Effector CD4-positive, alpha-beta T cell (primary cell): Measurements from ENCODE around the gene CTU1.

Source experiments
- DNase-seq: peaks from one replicate; pipeline ENCODE4 v3.0.0-alpha.2; 2020

The CTU1 gene

GRCh38 chr19:51102991-51103390, 5.2 kb downstream of the CTU1 start:
- no peak for DNase-seq

DNA sequence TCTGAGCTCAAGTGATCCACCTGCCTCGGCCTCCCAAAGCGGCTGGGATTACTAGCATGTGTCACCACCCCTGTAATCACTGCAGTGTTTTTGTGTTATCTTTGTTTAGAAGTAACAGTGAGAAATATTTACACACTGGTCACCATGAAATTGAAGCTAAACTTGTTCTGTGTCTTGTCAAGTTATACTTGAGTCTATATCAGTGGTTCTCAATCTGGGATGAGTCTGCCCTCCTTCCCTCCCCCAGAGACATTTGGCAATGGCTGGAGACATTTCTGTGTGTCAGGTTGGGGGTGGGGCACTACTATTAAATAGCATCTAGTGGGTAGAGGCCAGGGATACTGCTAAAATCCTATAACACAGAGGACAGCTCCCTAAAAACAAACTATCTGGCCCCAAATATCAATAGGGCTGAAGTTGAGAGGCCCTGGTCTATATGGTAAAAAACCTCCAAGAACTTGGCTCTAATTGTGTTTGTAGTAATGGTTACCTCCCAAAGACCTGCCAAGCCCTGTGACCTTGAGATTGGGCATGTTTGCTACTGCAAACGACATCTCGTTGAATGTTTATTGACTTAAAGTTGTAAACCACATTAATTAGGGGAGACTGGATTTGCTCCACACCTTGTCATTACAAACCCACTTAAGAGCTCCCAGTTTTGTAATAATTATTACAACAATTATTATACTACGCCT, 6.9 kb downstream of the CTU1 start:
- DNase-seq: no peak

DNA sequence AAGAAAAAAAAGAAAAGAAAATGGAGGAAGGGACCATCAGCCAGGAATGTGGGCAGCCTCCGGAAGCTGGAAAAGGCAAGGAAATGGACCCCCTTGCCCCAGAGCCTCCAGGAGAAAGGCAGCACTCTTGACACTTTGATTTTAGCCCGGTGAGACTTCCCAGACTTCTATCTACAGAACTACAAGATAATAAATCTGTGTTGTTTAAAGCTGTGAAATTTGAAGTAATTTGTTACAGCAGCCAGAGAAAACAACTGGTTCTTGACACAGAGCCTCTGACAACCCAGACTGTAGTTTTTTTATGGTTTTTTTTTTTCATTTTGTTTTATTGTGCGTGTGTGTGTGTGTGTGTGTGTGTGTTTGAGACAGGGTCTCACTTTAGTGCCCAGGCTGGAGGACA, 7.6 kb downstream of the CTU1 start:
- no peak for DNase-seq

GRCh38 chr19:51099047-51099382, 9.2 kb downstream of the CTU1 start:
- DNase-seq: no peak

GRCh38 chr19:51098365-51099046, 9.7 kb downstream of the CTU1 start:
- no peak for DNase-seq

DNA sequence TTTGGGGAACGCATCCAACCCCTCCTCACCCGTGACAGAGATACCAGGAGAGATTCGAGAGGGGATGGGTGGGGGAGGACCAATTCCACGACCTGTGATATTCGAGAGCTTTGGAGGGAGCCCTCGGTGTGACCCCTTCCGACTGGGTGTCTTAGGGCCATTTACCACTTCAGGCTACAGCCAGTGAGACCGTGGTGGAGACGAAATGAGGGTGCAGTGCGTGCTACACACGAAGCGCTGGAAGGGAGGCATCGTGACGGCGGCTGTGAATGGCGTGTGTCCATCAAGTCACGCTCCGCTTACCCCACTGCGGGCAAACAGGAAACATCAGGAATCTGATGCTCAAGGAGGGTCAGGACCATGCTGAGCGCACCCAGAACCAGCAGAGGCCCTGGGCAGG, 10.4 kb downstream of the CTU1 start:
- no peak for DNase-seq

- DNase-seq: peak; percentile 65
Observed at GRCh38 chr19:51097166-51097738, 11.0 kb downstream of the CTU1 start.

DNA sequence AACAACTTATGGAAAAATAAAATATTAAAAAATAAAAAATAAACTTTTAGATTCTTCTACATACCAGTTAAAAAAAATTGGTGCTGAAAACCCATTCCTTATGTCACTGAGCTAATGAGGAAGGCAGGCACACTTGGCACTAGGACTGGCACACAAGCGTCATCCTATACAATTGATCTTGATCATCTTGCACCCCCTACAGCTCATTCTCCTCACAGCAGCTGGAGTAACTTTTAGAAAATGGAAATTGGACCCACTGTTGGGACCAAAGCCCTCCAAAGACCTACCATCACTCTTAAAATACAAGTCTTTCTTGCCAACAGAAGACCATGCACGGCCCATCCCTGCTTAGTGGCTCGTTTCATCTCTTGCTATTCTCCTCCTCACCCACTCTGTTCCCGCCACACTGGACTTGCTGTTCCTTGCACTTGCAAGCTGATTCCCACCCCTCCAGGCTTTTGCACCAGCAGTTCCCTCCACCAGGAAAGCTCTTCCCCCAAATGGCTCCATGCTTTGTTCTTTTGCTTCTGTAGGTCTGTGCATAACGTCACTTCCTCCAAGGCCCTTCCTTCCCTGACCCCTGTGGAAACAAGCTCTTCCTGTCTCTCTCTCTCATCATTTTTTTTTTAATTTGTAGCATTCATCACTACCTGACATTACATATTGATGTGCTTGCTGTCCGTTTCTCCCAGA, 11.6 kb downstream of the CTU1 start:
- DNase-seq: no peak

DNA sequence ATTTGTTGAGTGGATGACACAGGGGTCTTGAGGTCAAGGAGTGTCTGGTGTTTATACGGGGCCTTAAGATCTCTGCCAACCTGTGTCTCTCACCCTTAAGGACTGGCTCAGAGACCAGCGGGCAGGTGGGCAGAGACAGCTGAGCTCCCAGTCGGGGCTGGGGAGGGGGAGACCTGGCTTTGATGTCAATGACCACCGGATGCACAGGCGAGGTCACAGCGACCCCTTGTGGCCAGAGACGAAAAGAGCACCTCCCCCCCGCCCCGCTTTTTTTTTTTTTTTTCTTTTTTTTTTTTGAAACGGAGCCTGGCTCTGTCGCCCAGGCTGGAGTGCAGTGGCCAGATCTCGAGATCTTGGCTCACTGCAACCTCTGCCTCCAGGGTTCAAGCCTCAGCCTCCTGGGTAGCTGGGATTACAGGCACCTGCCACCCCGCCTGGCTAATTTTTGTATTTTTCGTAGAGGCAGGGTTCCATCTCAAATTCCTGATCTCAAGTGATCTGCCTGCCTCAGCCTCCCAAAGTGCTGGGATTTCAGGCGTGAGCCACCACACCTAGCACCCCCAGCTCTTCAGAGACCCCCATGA, 13.4 kb downstream of the CTU1 start:
- peak; percentile 12 for DNase-seq

- DNase-seq: no peak
Observed at GRCh38 chr19:51093510-51094345, 14.5 kb downstream of the CTU1 start.

DNA sequence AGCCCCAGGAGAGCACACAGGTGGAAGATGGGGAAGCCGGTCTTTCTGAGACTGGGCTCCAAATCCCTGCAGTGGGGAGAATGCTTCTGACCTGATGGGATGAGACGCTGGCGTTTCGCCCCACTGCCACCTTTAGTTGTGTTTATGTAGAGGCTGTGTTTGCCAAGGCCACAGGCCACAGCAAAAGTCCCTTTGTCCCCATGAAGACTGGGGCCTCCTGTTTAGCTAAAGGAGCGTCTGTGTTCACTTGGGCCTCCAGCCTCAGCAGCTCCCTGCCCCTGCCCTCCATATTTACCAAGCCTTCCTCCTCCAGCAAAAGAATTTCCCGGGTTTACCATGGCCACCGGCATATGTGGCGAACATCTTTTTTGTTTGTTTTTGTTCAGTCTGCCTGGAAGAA, 15.1 kb downstream of the CTU1 start:
- DNase-seq: no peak

DNA sequence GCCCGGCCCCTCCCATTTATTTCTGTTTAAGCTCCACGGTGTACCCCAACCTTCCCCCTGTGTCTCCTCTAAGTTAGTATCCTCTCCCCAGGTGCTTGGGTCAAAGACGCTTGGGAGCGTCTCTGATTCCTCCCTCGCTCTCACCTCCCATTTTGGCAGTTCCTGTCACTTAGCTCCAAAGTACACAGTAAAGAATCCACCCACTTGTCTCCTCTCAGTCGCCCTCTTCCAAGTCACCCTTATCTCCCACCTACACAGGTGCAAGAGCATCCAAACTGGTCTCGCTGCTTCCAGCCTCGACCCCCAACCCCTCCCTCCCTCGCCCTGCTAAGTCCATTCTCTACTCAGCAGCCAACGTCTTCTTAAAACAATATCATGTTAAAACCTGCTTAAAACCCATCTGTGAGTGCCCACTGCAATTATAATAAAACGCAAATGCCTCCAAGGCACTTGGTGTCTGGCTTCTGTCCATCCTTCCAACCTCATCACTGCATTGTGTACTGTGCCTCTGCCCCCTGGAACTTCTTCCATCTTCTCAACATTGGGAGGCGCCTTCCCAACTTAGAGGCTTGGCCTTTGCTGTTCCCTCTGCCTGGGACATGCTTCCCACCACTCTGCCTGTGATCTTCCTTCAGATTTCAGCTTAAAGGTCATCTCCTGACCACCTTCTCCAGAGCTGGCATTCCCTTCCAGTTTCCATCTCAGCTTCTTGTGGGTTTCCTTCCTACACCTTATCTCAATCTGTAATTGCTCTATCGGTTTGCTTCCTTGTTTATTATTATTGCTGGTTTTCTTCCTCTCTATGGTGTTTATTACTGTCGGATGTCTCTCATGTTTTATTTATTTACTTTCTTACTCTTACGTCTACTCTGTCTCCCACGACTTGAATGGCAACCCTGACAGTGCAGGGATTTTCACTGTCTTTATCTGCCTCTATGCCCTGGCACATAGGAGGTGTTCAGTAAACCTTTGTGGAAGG, 16.0 kb downstream of the CTU1 start:
- DNase-seq: no peak

- no peak for DNase-seq
Observed at GRCh38 chr19:51091126-51091525, 17.1 kb downstream of the CTU1 start.

DNA sequence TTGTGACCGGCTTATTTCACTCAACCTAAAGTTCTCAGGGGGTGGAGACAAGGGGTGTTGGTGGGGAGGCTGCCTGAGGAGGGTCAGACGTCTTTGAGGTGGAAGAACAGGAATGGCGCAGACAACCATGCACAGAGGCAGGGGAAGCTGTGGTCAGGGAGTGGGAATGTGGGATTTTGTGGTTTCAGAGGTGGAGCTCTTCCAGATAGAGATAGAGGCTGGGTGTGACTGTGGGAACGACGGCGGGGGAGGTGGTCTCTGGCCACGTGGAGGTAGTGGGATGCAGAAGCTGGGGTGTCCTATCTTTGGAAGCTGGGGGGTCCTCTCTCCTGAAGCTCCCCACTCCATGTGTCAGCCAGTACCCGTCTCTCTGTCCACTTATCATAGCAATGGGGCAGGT, 17.7 kb downstream of the CTU1 start:
- no peak for DNase-seq

DNA sequence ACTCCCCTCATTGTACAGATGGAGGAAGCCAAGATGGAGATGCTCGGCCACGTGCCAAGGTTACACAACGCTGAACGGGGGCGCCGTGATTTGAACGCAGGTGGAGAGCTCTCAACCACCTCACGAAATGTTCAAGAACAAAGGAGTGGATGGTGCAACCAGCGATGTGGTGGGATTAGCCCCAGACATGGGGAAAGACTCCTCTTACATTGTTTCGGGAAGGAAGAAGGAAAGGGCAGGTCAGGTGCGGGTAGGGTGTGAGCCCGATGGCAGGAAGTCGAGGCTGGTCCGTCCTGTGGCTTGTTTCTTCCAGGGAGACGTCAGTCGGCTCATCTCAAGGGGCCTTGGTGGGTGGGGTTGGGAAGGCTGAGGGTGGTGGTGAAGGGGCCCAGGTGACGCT, 18.4 kb downstream of the CTU1 start:
- DNase-seq: no peak

GRCh38 chr19:51086153-51086850, 21.9 kb downstream of the CTU1 start:
- no peak for DNase-seq

DNA sequence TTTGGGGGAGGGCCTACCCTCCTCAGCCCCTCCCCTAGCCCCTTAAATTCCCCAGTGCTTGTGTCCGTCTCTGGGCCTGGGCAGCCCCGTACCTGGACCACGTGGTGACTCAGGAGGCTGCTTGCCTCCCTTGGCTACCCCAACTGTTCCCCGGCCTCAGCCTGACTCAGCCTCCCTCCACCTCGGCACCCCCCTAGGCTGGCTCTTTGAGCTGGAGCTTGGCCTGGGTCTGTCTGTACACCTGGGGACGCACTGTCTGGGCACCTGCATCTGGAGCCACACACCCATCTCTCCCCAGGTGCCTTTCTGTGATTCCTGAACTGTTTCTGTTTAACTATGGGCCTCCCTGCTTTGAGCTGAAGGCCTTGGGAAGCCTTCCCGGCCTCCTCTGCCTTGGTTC, 23.7 kb downstream of the CTU1 start:
- DNase-seq: no peak

DNA sequence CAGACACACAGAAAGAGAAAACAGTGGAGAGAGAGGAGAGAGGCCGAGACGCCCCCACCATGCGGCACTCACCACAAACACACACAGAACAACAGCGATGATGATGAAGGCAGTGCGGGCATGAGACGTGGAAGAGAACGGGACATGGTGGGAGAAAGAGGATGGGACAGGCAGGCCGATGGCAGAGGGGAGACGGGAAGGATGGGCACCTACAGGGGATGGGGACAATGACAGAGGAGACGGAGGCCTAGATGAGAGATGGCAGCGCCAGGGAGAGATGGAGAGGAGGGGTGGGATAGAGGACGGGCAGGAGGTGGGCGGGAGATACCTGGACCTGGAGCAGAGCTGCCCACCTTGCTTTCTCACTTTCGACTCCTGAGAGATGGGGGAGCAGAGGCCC, 24.4 kb downstream of the CTU1 start:
- no peak for DNase-seq

- no peak for DNase-seq
Observed at GRCh38 chr19:51083181-51083580, 25.0 kb downstream of the CTU1 start.

- DNase-seq: no peak
Observed at GRCh38 chr19:51082611-51083010, 25.6 kb downstream of the CTU1 start, which contains the start of gene KLK14. TSS of gene KLK14 (minus strand) at chr19:51082887. CDS start at chr19:51082614, 273 bp downstream.

DNA sequence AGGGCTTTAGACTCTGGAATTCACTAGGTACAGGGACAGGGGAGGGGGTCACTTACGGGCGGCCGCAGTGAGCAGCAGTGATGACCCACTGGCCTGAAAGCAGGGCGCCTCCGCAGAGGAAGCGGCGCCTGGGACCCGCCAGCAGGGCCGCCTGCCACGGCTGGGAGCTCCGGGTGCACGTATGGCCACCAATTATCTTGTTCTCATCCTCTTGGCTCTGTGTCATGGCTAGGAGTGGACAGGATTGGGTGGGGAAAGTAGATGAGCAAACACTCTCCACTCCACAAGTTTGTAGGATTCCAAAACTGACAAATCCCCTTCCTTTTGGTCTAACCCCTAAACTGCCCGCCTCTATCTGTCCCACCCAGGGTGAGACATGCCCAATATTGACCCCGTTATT, 26.7 kb downstream of the CTU1 start:
- DNase-seq: no peak
